Neural cell (in vitro differentiated cells): ENCODE measurements around the gene PLCB1.

Experiments used
- CTCF ChIP-seq: fragments of 450-650 bp; IDR thresholded peaks from 2 replicates; pipeline ENCODE4 v1.5.1; 2014; ENCODE audit warnings: antibody characterized with exemption, mild to moderate bottlenecking, moderate library complexity; ENCODE audit not compliant: poor library complexity, severe bottlenecking
- MXI1 ChIP-seq: fragments of 450-650 bp; conservative IDR thresholded peaks from 2 replicates; pipeline ENCODE4 v1.6.1; 2014; ENCODE audit warnings: antibody characterized with exemption, mild to moderate bottlenecking; ENCODE audit not compliant: poor library complexity, severe bottlenecking

- TF ChIP-seq CTCF (no peak), MXI1 (no peak)
Measured at GRCh38 chr20:8858181-8858787, 726.2 kb downstream of the PLCB1 start.
